Neural progenitor cell (in vitro differentiated cells): ENCODE data around the gene HEPACAM.

Experiments
- EZH2 ChIP-seq: fragments of 200-600 bp; sonication (generic); IDR thresholded peaks from 2 replicates; pipeline ENCODE4 v1.6.1; 2017; ENCODE audit warnings: antibody characterized with exemption, mild to moderate bottlenecking, moderate library complexity
- TF ChIP-seq, protein P1 (sequence below): fragments of 200-600 bp; sonication (generic); IDR thresholded peaks from 2 replicates; pipeline ENCODE4 v1.5.1; 2017; ENCODE audit warnings: antibody characterized with exemption, mild to moderate bottlenecking

DNA sequence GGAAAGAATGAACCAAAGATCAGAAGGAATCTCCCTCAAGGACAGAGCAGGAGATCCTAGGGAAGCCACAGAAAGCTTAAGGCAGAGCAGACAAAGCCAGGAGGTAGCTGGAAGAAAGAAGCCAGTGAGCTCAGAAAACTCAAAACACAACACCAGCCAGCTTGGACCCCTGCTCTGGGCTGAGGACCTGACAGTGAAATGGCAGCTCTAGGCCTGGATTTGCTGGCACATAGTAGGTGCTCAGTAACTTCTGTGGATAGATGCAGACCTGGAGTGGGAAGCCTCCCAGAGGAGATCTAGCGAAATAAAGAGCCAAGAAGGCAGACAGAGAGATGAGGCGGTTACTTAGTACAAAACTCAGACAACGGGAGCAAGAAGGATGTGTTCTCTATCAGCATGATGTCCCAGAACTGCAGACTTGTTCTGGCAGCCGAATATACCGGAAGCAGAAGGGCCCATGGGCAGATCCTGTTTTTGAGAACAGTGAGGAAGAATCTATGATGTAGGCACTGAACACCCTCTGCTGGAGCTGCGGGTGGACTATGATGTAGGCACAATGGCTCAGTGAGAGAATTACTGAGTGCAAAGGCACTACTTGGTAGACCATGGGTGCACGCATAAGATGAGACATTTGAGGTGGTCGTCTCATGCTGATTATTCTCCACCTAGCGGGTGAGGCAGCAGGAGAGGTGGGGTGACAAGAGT, 42.9 kb downstream of the HEPACAM start:
- TF ChIP-seq, protein P1, sequence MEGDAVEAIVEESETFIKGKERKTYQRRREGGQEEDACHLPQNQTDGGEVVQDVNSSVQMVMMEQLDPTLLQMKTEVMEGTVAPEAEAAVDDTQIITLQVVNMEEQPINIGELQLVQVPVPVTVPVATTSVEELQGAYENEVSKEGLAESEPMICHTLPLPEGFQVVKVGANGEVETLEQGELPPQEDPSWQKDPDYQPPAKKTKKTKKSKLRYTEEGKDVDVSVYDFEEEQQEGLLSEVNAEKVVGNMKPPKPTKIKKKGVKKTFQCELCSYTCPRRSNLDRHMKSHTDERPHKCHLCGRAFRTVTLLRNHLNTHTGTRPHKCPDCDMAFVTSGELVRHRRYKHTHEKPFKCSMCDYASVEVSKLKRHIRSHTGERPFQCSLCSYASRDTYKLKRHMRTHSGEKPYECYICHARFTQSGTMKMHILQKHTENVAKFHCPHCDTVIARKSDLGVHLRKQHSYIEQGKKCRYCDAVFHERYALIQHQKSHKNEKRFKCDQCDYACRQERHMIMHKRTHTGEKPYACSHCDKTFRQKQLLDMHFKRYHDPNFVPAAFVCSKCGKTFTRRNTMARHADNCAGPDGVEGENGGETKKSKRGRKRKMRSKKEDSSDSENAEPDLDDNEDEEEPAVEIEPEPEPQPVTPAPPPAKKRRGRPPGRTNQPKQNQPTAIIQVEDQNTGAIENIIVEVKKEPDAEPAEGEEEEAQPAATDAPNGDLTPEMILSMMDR: no peak
- TF ChIP-seq EZH2: no peak
